Measurements from ENCODE around the gene WDR82.

DNA sequence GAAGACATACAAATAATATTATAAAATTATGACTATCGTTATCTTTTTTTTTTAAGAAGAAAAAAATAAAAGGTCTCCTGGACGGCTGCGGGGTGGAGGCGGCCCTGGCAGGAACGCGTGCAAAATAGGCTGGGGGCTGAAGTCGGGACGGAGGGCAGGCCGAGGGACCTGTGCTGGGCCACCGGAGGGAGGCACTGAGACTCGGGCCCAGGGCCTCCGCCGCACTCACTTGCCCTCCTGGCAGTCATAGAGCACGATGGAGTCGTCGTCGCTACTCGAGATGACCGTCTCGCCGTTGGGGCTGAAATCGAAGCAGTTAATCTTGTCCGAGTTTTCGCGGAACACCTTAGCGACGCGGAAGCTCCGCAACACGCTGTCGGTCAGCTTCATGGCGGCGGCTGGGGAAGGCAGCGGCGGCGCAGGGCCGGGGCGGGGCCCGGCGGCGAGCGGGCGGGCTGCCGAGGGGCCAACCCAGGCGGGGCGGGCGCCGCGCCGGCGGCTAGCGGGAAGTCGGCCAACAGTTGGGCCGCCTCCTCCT lies 408 bp downstream of the WDR82 start:
- TF ChIP-seq CEBPB (IDR thresholded peaks at IDR 0.05; ENCODE audit: borderline replicate concordance in 1 of 2, low read depth in 2 of 2, low read length in 2 of 2) = no peak
- TF ChIP-seq ZNF24 (IDR thresholded peaks at IDR 0.05) = no peak
- no peak; the same call in 1 of the 2 replicates for TF ChIP-seq GATAD2B (conservative IDR thresholded peaks at IDR 0.05; ENCODE audit: low read depth)
- TF ChIP-seq, protein P1, sequence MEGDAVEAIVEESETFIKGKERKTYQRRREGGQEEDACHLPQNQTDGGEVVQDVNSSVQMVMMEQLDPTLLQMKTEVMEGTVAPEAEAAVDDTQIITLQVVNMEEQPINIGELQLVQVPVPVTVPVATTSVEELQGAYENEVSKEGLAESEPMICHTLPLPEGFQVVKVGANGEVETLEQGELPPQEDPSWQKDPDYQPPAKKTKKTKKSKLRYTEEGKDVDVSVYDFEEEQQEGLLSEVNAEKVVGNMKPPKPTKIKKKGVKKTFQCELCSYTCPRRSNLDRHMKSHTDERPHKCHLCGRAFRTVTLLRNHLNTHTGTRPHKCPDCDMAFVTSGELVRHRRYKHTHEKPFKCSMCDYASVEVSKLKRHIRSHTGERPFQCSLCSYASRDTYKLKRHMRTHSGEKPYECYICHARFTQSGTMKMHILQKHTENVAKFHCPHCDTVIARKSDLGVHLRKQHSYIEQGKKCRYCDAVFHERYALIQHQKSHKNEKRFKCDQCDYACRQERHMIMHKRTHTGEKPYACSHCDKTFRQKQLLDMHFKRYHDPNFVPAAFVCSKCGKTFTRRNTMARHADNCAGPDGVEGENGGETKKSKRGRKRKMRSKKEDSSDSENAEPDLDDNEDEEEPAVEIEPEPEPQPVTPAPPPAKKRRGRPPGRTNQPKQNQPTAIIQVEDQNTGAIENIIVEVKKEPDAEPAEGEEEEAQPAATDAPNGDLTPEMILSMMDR (IDR thresholded peaks at IDR 0.05 in 2 of 3, conservative IDR thresholded peaks at IDR 0.05 in 1 of 3; ENCODE audit: control insufficient read depth in 2 of 3, extremely low read depth in 1 of 3, insufficient read depth in 1 of 3, low read depth in 3 of 3, low read length in 3 of 3) = peak; percentile 18 to 49 (median 19); a peak in 3 of 6 replicates
- TF ChIP-seq KDM1A (IDR thresholded peaks at IDR 0.05; ENCODE audit: borderline replicate concordance) = no peak
- TF ChIP-seq MYC (IDR thresholded peaks at IDR 0.05; ENCODE audit: insufficient read depth, insufficient read length, insufficient replicate concordance, low read length, severe bottlenecking) = peak; percentile 69
- no peak for TF ChIP-seq SRF (IDR thresholded peaks at IDR 0.05; ENCODE audit: low read depth in 2 of 2, low read length in 2 of 2)
- no peak; the same call in 1 of the 2 replicates for TF ChIP-seq MXI1 (IDR thresholded peaks at IDR 0.05; ENCODE audit: low read depth, low read length)
- TF ChIP-seq, protein P2, sequence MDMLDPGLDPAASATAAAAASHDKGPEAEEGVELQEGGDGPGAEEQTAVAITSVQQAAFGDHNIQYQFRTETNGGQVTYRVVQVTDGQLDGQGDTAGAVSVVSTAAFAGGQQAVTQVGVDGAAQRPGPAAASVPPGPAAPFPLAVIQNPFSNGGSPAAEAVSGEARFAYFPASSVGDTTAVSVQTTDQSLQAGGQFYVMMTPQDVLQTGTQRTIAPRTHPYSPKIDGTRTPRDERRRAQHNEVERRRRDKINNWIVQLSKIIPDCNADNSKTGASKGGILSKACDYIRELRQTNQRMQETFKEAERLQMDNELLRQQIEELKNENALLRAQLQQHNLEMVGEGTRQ (IDR thresholded peaks at IDR 0.05; ENCODE audit: borderline replicate concordance, low read depth, low read length) = no peak
